HuH-7 (cell line): ENCODE results near the gene IFIH1.

Source experiments
- DNase-seq: peaks from one replicate; pipeline ENCODE4 v3.0.0; 2011; ENCODE audit warnings: low spot score

The IFIH1 gene

GRCh38 chr2:162308747-162309503 lies 9.6 kb downstream of the IFIH1 start:
- no peak for DNase-seq

DNA sequence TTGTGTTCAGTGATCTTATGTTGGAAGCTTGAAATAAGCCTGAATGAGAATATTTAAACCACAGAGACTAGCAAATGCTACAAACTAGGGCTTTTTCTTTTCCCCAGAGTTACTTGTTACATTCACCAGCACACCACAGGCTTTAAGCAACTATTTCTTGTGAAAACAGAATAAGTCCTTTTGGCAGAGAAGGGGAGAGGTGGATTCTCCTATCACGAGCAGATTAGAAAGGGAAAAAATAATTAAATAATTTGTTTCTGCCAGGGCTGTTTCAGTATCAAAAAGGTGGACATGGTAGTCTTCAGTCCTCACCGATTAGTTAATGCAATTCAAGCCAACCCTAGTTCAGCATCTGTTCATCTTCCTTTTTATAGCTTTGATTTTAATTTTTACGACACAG lies 12.6 kb downstream of the IFIH1 start:
- no peak for DNase-seq

- DNase-seq: no peak
Observed at GRCh38 chr2:162301877-162302276, 16.6 kb downstream of the IFIH1 start.

- no peak for DNase-seq
Observed at GRCh38 chr2:162301151-162301804, 17.2 kb downstream of the IFIH1 start.

- no peak for DNase-seq
Observed at GRCh38 chr2:162300266-162300665, 18.2 kb downstream of the IFIH1 start.

DNA sequence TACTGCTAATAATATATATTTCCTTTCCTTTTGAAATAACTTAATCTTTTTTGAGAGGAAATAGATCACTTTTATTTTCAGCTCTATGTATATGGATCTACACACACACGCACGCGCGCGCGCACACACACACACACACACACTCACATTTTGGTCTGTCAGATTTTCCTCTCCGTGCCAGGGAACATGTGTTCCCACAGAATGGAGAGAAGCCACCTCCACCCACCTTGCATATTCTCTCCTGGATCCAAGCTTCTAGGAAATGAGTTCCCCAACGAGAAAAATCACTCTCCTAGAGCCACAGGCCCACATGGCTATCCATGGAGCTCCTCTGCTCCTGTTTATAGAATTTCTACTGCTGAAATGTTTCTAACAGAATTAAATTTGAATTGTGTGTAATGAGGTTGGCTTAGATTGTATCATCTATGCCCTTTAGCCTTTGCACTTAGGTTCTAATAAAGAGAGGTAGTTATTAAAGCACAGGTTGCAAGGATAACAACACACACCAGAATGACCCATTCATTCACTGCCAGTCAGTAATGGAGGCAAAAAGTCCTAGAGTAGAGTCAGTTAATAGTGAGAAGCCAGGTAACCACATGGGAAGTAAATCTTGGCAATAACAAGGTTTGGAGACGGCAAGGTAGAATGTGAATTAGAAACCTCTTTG lies 19.7 kb downstream of the IFIH1 start:
- no peak for DNase-seq

DNA sequence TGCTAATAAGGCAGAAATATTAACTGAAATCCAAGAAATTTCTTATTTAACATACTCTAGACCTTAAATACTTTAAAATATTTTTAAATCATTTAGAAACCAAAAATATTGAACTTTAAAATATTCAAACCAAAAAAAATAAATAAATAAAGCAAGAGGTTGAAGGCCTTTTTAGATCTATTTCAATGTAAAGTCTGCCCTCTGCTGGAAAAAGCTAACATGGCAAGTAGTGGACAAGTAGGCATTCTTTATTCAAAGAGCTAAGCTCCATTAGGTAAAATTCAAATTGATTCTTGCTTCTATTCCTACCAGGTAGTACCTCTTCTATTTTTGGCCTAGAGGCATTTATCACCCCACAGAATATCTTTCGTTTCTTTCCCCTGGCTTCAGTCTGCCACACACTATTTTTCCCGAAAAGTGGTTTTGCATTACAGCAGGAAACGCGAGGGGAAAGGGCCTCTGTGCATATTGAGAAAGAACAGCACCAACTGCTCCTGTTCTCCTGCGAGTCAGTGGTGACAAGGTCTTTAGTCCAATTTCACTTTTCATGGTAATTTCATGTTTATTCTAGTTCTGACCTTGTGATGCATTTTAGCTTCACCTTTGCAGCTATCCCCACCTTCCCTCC lies 20.4 kb downstream of the IFIH1 start:
- DNase-seq: no peak

DNA sequence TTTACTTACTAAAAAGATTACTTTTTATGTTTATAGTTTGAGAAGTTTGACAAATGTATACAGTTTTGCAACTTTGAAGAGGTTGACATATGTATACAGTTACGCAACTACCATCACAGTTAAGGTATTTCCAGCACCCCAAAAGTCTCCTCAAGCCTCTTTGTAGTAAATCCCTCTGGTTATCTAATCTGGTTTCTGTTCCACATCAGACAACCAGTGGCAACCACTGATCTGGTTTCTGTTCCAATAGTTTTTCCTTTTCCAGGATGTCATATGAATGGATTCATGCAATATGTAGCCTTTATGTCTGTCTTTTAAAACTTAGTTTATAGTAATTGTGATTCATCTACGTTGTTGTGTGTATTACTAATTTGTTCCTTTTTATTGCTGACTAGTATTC lies 23.5 kb downstream of the IFIH1 start:
- DNase-seq: no peak

DNA sequence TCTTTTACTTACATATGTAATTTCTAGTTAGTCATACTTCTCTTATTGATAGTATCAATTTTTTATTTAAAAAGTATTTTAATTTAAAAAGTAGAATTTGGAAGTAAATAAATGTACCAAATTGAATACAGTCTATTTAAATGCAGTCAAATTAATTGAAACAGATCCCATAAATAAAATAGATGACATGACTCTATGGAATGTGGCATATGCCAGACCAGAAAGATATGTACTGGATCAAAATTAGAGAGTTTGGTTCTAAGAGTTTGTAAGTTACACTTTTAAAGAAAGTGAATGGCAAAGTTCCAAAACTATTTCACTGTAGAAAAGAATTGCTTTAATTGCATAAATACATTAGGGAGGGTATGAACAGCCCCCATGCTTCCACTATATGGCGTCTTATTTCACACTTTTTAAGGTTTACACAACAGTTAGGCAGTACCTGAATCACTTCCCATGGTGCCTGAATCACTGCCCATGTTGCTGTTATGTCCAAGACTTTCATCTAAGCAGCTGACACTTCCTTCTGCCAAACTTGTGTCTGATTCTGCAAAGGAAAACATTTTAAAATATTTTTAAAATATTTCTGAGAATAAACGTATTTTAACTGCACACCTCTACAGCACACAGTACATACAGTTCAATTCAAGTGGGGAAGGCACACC lies 25.2 kb downstream of the IFIH1 start:
- no peak for DNase-seq

GRCh38 chr2:162291748-162292147 lies 26.7 kb downstream of the IFIH1 start:
- DNase-seq: no peak

- DNase-seq: no peak
Observed at GRCh38 chr2:162282765-162283425, 35.6 kb downstream of the IFIH1 start.

GRCh38 chr2:162280654-162281053 lies 37.8 kb downstream of the IFIH1 start:
- DNase-seq: no peak

- no peak for DNase-seq
Observed at GRCh38 chr2:162277381-162277780, 41.1 kb downstream of the IFIH1 start.

GRCh38 chr2:162267996-162268395 lies 50.5 kb downstream of the IFIH1 start:
- no peak for DNase-seq

DNA sequence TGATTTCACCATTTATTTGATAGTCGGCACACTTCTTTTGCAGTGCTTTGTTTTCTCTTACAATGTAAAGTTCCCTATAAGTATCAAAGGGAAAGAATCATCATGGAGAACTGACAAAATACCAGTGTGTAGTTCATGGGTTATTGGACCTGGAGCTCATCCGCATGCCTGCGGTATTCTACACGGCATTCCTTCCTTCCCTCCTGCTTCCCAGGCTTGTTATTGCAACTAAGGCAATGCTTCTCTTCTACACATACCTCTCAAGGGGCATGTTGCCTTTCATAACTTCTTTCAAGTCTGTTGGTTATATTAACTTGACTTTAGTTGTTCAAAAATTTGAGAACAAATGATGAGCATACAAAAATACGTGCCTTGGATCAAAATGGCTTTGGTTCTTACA lies 51.0 kb downstream of the IFIH1 start:
- no peak for DNase-seq

GRCh38 chr2:162266460-162266760 lies 52.1 kb downstream of the IFIH1 start:
- no peak for DNase-seq

- no peak for DNase-seq
Observed at GRCh38 chr2:162265666-162266459, 52.6 kb downstream of the IFIH1 start.

DNA sequence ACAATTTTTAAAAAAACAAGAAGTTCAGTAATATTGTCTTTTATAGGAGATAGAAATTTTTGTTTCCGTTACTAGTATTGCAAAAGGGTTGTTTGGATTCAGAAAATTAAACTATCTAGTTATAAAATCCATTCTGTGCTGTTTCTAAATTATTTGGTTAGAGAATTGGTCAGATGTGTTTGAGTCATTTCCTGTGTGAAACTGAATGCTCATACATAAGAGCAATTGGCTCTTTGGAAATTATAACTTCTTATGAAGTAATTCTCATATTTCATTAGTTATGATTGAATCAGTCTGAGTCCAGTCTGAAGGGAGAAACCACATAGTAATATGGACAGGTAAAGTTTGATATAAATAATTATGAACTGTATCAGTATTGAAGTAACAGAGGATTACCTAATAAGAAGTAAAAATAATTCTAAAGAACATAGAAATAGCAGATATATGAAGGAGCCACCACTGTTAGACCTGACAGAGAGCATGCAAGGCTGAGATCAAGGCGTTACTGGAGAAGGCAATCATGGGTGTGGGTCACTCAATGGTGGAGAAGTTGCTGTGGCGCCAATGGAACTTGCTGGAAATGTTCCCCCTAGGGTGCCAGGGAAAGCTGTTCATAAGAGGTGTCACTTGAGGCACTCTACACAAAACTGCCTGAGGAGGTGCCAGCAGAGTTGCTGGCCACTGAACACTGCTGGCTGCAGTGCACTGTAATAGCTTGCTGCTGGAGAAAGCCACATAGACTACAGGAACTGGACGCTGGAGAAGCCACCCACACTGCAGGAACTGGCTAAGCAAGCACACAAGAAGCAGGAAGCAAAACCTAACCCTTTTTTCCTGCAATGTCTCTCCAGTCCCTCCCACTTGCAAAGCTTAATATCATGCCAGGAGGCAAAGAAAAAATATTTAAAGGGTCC lies 57.2 kb downstream of the IFIH1 start:
- DNase-seq: no peak

GRCh38 chr2:162258686-162259085 lies 59.8 kb downstream of the IFIH1 start:
- no peak for DNase-seq

DNA sequence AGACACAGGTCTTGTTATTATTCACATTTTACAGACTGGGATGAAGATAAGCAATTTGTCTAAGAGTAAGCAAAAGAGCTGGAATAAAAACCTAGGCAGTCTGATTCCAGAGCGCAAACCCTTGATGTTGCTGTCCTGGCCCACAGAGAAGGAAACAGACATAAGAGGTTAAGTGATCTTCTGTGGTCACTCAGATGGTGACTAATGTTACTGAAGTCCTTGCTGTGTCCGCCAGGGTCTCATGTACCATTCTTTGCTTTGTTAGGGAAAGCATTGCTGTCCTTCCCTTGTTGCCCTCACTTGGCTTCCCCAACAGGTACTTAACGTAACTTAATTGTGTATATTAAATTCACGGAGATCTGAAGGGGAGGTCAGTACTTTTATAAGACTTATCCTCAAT lies 60.3 kb downstream of the IFIH1 start:
- DNase-seq: no peak
